Activated naive CD8-positive, alpha-beta T cell treated with anti-CD3 and anti-CD28 coated beads, Interleukin-2, amount 50 U/mL, for 16 hours (primary cell): ENCODE measurements around the gene ITGB4.

ENCODE experiments used
- DNase-seq: peaks from one replicate; pipeline ENCODE4 v3.0.0-alpha.2; 2020; ENCODE audit warnings: low read depth, low spot score

The ITGB4 gene

GRCh38 chr17:75785016-75785890, 64.0 kb downstream of the ITGB4 start:
- peak; percentile 64 for DNase-seq

GRCh38 chr17:75791254-75791653, 70.0 kb downstream of the ITGB4 start:
- no peak for DNase-seq

GRCh38 chr17:75793460-75793859, 72.2 kb downstream of the ITGB4 start:
- no peak for DNase-seq

GRCh38 chr17:75795820-75796607, 74.8 kb downstream of the ITGB4 start:
- no peak for DNase-seq

- no peak for DNase-seq
Measured at GRCh38 chr17:75799402-75799801, 78.1 kb downstream of the ITGB4 start.

- DNase-seq: no peak
Measured at GRCh38 chr17:75803883-75804282, 82.6 kb downstream of the ITGB4 start.

GRCh38 chr17:75806822-75807500, 85.7 kb downstream of the ITGB4 start:
- no peak for DNase-seq
